Spleen (tissue), 11 donors: Measurements from ENCODE around the gene ANO2. TPM values are rescaled to one million over a fixed set of nuclear protein-coding genes. Genes with fewer than 3 reads are reported as not detected.
"Not testable (repeated sequence)": the region's sequence is repeated elsewhere in the genome, so short reads cannot be mapped to it uniquely, and the experiment has no call there.

Source experiments
- DNase-seq: peaks from one replicate; pipeline ENCODE4 v3.0.0-alpha.2; 2020
- H3K27ac ChIP-seq, 8 donors: fragments of 200-600 bp; sonication (generic) in 7 of 8; 1 replicate in 4 of 8; 2 replicates in 4 of 8; pipeline versions ENCODE4 v1.5.0 to v1.8.0; 2016 to 2021; ENCODE audit warnings: inconsistent platforms in 4 of 8, mild to moderate bottlenecking in 4 of 8, moderate library complexity in 1 of 8
- H3K27me3 ChIP-seq, 7 donors: fragments of 200-600 bp; sonication (generic) in 6 of 7; replicated peaks in 1 of 7; 1 replicate in 4 of 7; 2 replicates in 3 of 7; pipeline versions ENCODE4 v1.5.0 to v1.8.0; 2016 to 2021; ENCODE audit warnings: inconsistent platforms in 3 of 7, mild to moderate bottlenecking in 1 of 7
- H3K36me3 ChIP-seq, 6 donors: fragments of 200-600 bp; sonication (generic) in 5 of 6; 1 replicate in 4 of 6; 2 replicates in 2 of 6; pipeline versions ENCODE4 v1.5.0 to v1.8.0; 2016 to 2021; ENCODE audit warnings: inconsistent platforms in 2 of 6
- H3K4me1 ChIP-seq, 6 donors: fragments of 200-600 bp; sonication (generic) in 5 of 6; 1 replicate in 3 of 6; 2 replicates in 3 of 6; pipeline versions ENCODE4 v1.5.0 to v1.8.0; 2016 to 2021; ENCODE audit warnings: inconsistent platforms in 3 of 6
- H3K4me3 ChIP-seq, 8 donors: fragments of 200-600 bp; sonication (generic) in 7 of 8; 1 replicate in 4 of 8; 2 replicates in 4 of 8; pipeline versions ENCODE4 v1.5.0 to v1.8.0; 2016 to 2021; ENCODE audit warnings: inconsistent platforms in 4 of 8, mild to moderate bottlenecking in 4 of 8, moderate library complexity in 2 of 8
- H3K9me3 ChIP-seq, 8 donors: fragments of 200-600 bp; sonication (generic) in 7 of 8; 1 replicate in 4 of 8; 2 replicates in 4 of 8; pipeline versions ENCODE4 v1.5.0 to v1.8.0; 2016 to 2021; ENCODE audit warnings: inconsistent platforms in 4 of 8
- CTCF ChIP-seq, 11 experiments: fragments of 200-600 bp in 7 of 11; fragments of 450-650 bp in 4 of 11; sonication (generic) in 4 of 11; IDR thresholded peaks in 8 of 11; conservative IDR thresholded peaks in 3 of 11; 1 replicate in 7 of 11; 2 replicates in 4 of 11; pipeline versions ENCODE4 v1.4.0 to v1.8.0; 2016 to 2021; ENCODE audit warnings: antibody characterized with exemption in 11 of 11, inconsistent platforms in 4 of 11, mild to moderate bottlenecking in 1 of 11
- POLR2A ChIP-seq, 3 donors: fragments of 450-650 bp; IDR thresholded peaks; one replicate each; pipeline ENCODE4 v1.5.1; 2017; ENCODE audit warnings: antibody characterized with exemption in 3 of 3, mild to moderate bottlenecking in 1 of 3
- POLR2AphosphoS5 ChIP-seq, 3 donors: sonication (generic); formaldehyde crosslinking; IDR thresholded peaks; one replicate each; pipeline ENCODE4 v1.5.1; 2017; ENCODE audit warnings: antibody characterized with exemption in 3 of 3
- WGBS, 5 donors: extraction: QIAGEN DNeasy Blood & Tissue Kit in 3 of 5; methylation state at CpG; one replicate each; pipeline versions ENCODE4 v1.1.5 to v1.1.7; 2013 to 2018; 5-methylcytosine and 5-hydroxymethylcytosine counted together
- intact Hi-C: fragments of 100-400 bp; cut with DNase I; formaldehyde crosslinking; loops from one replicate; pipeline ENCODE4 v1.15.0; 2023; ENCODE audit warnings: low total_unique reads
- polyA plus RNA-seq, 3 donors: library from polyadenylated mRNA; stranded (reverse); fragments of 200-250 nt; gene quantifications; one replicate each; pipeline ENCODE4 v1.2.1, GENCODE V29; 2013
- total RNA-seq, 7 donors: library from RNA; depleted of rRNA in 3 of 7; stranded (reverse); fragments of >200 nt in 3 of 7; fragmentation: NEBNext Ultra II Directional in 4 of 7; extraction: Animal tissue kit (Norgen Biotek cat#: 25700) in 4 of 7; gene quantifications; one replicate each; pipeline versions ENCODE4 v1.1.0 to v1.2.1, GENCODE V29; 2016 to 2021
- donor health status: healthy with polysubstance abuse.
- donor health status: DM: no; HTN: no; CAD: no; lungs with moderate emphysema.
- donor health status: DM: no; HTN: no; CAD: no.
- donor health status: Bipolar disorder and iron deficiency.
- donor health status: healthy.
- donor health status: DM: no; HTN: no; CAD: no.
- donor health status: DM: yes; HTN: yes; CAD: no.

ANO2 gene
- total and polyA plus RNA-seq, 10 donors = 1.1 to 35.1 (median 14.2) TPM

DNA sequence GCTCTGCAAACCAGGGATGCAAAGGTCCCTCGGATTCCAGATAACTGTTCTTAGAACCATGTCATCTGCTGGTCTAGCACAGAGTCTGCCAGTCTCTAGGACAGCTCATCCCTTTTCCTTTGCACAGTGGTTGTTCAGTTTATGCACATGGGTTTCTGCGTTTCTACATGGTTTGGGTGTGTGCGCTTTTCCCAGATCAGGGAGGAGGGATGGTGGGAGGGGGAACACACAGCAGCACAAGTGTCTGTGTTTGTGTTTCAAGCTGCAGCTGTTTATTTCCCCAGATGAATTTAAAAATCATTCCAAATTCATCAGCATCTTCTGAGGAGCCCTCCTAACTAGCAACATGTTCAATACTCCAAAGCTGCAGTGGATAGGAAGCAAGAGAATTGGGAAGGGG lies 45.4 kb downstream of the ANO2 start:
- Histone ChIP-seq H3K4me1 (no peaks in the 10 kb centered on the region), H3K36me3 (no peaks in the 10 kb centered on the region), H3K27me3 (peaks cover 0 to 17% (median 0%) of the 10 kb centered on the region in 7 donors), H3K27ac (no peak overlapping the region), H3K9me3 (no peaks in the 10 kb centered on the region), H3K4me3 (no peak overlapping the region)
- TF ChIP-seq CTCF (IDR thresholded peaks at IDR 0.05 in 8 of 11, conservative IDR thresholded peaks at IDR 0.05 in 3 of 11) = no peak
- no peak for TF ChIP-seq POLR2AphosphoS5 (IDR thresholded peaks at IDR 0.05)
- TF ChIP-seq POLR2A (IDR thresholded peaks at IDR 0.05) = no peak
- WGBS, 5 donors = 69 to 96% (median 88%) methylated on average over 3 of the region's 3 CpGs
- intact Hi-C loops = no loop called here
- DNase-seq = no peak

DNA sequence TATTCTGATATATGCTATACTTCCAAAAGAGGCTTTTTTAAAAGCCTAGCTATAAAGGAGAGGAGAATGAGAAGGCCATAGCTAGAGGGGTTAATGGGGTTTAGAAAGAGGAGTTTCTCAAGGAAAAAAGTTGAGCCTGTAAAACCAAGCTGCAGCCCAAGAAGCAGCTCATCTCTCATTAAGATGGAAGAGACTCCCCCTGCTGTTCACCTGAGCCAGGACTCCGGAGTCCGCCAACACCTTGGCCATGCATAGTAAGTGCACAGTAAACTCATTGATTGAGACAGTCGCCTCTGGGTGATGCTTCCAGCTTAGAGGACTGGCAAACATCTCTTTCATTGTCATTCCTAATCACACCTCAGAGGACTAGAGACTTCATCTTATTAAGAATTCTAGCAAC lies 46.2 kb downstream of the ANO2 start:
- Histone ChIP-seq H3K4me1 (no peaks in the 10 kb centered on the region), H3K36me3 (no peaks in the 10 kb centered on the region), H3K27ac (no peak overlapping the region), H3K9me3 (peaks cover 0 to 2% (median 0%) of the 10 kb centered on the region in 8 donors), H3K4me3 (no peak overlapping the region), H3K27me3 (peaks cover 0 to 10% (median 0%) of the 10 kb centered on the region in 7 donors)
- no peak for DNase-seq
- intact Hi-C loops = no loop called here
- 89 to 100% (median 96%) methylated on average over 3 of the region's 3 CpGs for WGBS, 5 donors
- TF ChIP-seq POLR2AphosphoS5 (IDR thresholded peaks at IDR 0.05) (no peak), CTCF (IDR thresholded peaks at IDR 0.05 in 8 of 11, conservative IDR thresholded peaks at IDR 0.05 in 3 of 11) (no peak), POLR2A (IDR thresholded peaks at IDR 0.05) (no peak)

DNA sequence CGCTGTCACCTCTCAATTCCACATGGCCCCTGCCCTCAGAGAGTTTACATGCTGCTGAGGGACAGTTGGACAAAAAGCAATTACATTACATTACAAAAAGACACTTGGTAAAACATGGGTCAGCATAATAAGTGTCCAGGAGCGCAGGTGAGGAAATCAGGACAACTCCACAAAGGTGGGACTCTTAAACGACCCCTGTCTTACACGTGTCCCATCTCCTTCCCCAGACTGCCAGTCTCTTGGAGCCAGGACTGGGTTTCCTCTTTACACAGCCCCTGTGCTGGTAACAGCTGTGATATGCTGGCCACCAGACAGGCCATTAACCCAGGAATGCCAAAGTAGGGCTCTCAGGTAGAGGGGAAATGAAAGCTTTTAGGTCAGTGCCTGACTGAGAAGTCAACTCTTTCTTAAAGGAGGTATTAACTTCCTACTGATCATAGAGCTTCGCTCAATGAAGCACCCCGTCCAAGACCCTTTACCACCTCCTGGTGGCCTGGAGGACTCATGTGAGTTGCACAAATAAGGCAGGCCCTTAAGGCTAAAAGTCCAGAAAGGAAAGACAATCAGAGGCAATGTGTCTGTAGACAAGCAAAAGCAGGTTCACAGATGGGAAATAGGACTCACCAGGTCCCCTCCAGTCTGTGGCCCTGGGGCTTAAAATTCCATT lies 55.5 kb downstream of the ANO2 start:
- intact Hi-C loops = no loop called here
- Histone ChIP-seq H3K4me3 (no peak overlapping the region), H3K36me3 (no peaks in the 10 kb centered on the region), H3K27me3 (peaks cover 0 to 51% (median 0%) of the 10 kb centered on the region in 7 donors), H3K27ac (no peak overlapping the region), H3K4me1 (no peaks in the 10 kb centered on the region), H3K9me3 (peaks cover 0 to 7% (median 3%) of the 10 kb centered on the region in 8 donors)
- DNase-seq = no peak
- no peak for TF ChIP-seq CTCF (IDR thresholded peaks at IDR 0.05 in 8 of 11, conservative IDR thresholded peaks at IDR 0.05 in 3 of 11)
- no peak for TF ChIP-seq POLR2AphosphoS5 (IDR thresholded peaks at IDR 0.05)
- no peak for TF ChIP-seq POLR2A (IDR thresholded peaks at IDR 0.05)
- WGBS, 5 donors = 90 to 93% (median 91%) methylated on average over 6 of the region's 6 CpGs

DNA sequence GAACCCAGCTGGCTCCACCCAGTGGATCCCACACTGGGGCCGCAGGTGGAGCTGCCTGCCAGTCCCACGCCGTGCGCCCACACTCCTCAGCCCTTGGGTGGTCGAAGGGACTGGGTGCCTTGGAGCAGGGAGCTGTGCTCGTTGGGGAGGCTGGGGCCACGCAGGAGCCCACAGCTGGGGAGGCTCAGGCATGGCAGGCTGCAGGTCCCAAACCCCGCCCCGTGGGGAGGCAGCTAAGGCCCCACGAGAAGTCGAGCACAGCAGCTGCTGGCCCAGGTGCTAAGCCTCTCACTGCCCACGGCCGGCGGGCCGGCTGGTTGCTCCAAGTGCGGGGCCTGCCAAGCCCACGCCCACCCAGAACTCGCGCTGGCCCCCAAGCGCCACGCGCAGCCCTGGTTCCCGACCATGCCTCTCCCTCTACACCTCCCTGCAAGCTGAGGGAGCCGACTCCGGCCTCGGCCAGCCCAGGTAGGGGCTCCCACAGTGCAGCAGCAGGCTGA lies 56.2 kb downstream of the ANO2 start:
- peaks cover 0 to 58% (median 0%) of the 10 kb centered on the region in 7 donors for H3K27me3 ChIP-seq
- WGBS, 5 donors = 88 to 100% (median 92%) methylated on average over 5 to 26 of the region's 26 CpGs
- H3K4me3 ChIP-seq = no peak overlapping the region
- intact Hi-C loops = no loop called here
- peaks cover 0 to 6% (median 2%) of the 10 kb centered on the region in 8 donors for H3K9me3 ChIP-seq
- no peaks in the 10 kb centered on the region for H3K4me1 ChIP-seq
- TF ChIP-seq POLR2A (IDR thresholded peaks at IDR 0.05) (no peak), CTCF (IDR thresholded peaks at IDR 0.05 in 8 of 11, conservative IDR thresholded peaks at IDR 0.05 in 3 of 11) (no peak), POLR2AphosphoS5 (IDR thresholded peaks at IDR 0.05) (no peak)
- no peak overlapping the region for H3K27ac ChIP-seq
- H3K36me3 ChIP-seq = no peaks in the 10 kb centered on the region
- no peak for DNase-seq

GRCh38 chr12:5887819-5888218 lies 57.2 kb downstream of the ANO2 start:
- H3K27ac ChIP-seq, DNase-seq, H3K9me3 ChIP-seq, H3K4me1 ChIP-seq, intact Hi-C loops, H3K36me3 ChIP-seq: not testable (repeated sequence)
- WGBS, 5 donors = 23 to 48% (median 35%) methylated on average over 16 of the region's 16 CpGs
- Histone ChIP-seq H3K27me3 (peaks cover 0 to 62% (median 0%) of the 10 kb centered on the region in 7 donors), H3K4me3 (peak overlapping the region in 1 of 8 donors; percentile 10)
